Measurements from ENCODE around the gene LRRC26. TPM values are rescaled to one million over a fixed set of nuclear protein-coding genes. Genes with fewer than 3 reads are reported as not detected.
"Not testable (repeated sequence)": the region's sequence is repeated elsewhere in the genome, so short reads cannot be mapped to it uniquely, and the experiment has no call there.

Gene LRRC26
- polyA plus RNA-seq, 1 donor = 12.0 TPM

DNA sequence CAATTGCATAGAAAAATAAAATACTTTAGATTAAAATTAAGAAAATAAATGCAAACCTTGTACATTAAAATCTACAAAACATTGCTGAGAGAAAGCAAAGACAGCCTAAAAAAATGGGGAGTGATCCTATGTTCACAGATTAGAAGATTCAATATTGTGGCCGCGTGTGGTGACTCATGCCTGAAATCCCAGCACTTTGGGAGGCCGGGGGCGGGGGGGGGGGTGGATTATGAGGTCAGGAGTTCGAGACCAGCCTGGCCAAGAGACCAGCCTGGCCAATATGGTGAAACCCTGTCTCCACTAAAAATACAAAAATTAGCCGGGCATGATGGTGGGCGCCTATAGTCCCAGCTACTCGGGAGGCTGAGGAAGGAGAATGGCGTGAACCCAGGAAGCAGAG lies 34.7 kb downstream of the LRRC26 start:
- peaks cover 52% of the 10 kb centered on the region for H3K27me3 ChIP-seq (ENCODE audit: control insufficient read depth, insufficient read depth, low read length)
- not testable (repeated sequence) for H3K4me3 ChIP-seq (ENCODE audit: low read length); DNase-seq; H3K27ac ChIP-seq (ENCODE audit: low read length); H3K4me1 ChIP-seq (ENCODE audit: control insufficient read depth, insufficient read depth, low read length); H3K36me3 ChIP-seq (ENCODE audit: control insufficient read depth, insufficient read depth, low read length)
- H3K9me3 ChIP-seq (ENCODE audit: control insufficient read depth, low read depth, low read length) = peaks cover 15% of the 10 kb centered on the region
- WGBS (ENCODE audit: insufficient coverage, low lambda C conversion rate) = no CpG with 5 or more reads among the region's 9 CpGs

DNA sequence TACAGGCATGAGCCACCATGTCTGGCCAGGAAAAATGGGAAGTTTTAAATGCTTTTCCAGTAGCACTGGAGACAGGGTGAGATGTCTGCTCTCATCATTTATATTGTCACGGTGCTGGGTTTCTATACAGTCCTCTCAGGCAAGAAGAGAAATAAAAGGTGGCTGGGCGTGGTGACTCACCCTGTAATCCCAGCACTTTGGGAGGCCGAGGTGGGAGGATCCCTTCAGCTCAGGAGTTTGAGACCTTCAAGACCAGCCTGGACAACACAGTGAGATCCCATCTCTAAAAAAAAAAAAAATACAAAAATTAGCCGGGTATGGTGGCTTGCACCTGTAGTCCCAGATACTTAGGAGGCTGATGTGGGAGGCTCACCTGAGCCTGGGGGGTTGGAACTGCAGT lies 35.7 kb downstream of the LRRC26 start:
- H3K27me3 ChIP-seq (ENCODE audit: control insufficient read depth, insufficient read depth, low read length) = peaks cover 43% of the 10 kb centered on the region
- WGBS (ENCODE audit: insufficient coverage, low lambda C conversion rate) = no CpG with 5 or more reads among the region's 4 CpGs
- H3K4me3 ChIP-seq (ENCODE audit: low read length) = no peak overlapping the region
- H3K27ac ChIP-seq (ENCODE audit: low read length) = no peak overlapping the region
- H3K36me3 ChIP-seq (ENCODE audit: control insufficient read depth, insufficient read depth, low read length) = no peaks in the 10 kb centered on the region
- H3K4me1 ChIP-seq (ENCODE audit: control insufficient read depth, insufficient read depth, low read length) = peaks cover 9% of the 10 kb centered on the region
- DNase-seq = no peak
- H3K9me3 ChIP-seq (ENCODE audit: control insufficient read depth, low read depth, low read length) = peaks cover 21% of the 10 kb centered on the region

- no peaks in the 10 kb centered on the region for H3K36me3 ChIP-seq (ENCODE audit: control insufficient read depth, insufficient read depth, low read length)
- H3K4me1 ChIP-seq (ENCODE audit: control insufficient read depth, insufficient read depth, low read length) = peaks cover 28% of the 10 kb centered on the region
- peaks cover 16% of the 10 kb centered on the region for H3K9me3 ChIP-seq (ENCODE audit: control insufficient read depth, low read depth, low read length)
- peak overlapping the region; percentile 66 for H3K4me3 ChIP-seq (ENCODE audit: low read length)
- peaks cover 7% of the 10 kb centered on the region for H3K27me3 ChIP-seq (ENCODE audit: control insufficient read depth, insufficient read depth, low read length)
- no peak overlapping the region for H3K27ac ChIP-seq (ENCODE audit: low read length)
- no peak for DNase-seq
- no CpG with 5 or more reads among the region's 58 CpGs for WGBS (ENCODE audit: insufficient coverage, low lambda C conversion rate)
Observed at GRCh38 chr9:137130176-137130755, 39.6 kb downstream of the LRRC26 start.

GRCh38 chr9:137129456-137130175 lies 40.2 kb downstream of the LRRC26 start:
- no peaks in the 10 kb centered on the region for H3K36me3 ChIP-seq (ENCODE audit: control insufficient read depth, insufficient read depth, low read length)
- WGBS (ENCODE audit: insufficient coverage, low lambda C conversion rate) = no CpG with 5 or more reads among the region's 86 CpGs
- H3K27me3 ChIP-seq (ENCODE audit: control insufficient read depth, insufficient read depth, low read length) = peaks cover 5% of the 10 kb centered on the region
- H3K4me3 ChIP-seq (ENCODE audit: low read length) = peak overlapping the region; percentile 66
- peaks cover 16% of the 10 kb centered on the region for H3K9me3 ChIP-seq (ENCODE audit: control insufficient read depth, low read depth, low read length)
- DNase-seq = peak; percentile 92 to 94
- peak overlapping the region; percentile 88 for H3K27ac ChIP-seq (ENCODE audit: low read length)
- H3K4me1 ChIP-seq (ENCODE audit: control insufficient read depth, insufficient read depth, low read length) = peaks cover 28% of the 10 kb centered on the region

DNA sequence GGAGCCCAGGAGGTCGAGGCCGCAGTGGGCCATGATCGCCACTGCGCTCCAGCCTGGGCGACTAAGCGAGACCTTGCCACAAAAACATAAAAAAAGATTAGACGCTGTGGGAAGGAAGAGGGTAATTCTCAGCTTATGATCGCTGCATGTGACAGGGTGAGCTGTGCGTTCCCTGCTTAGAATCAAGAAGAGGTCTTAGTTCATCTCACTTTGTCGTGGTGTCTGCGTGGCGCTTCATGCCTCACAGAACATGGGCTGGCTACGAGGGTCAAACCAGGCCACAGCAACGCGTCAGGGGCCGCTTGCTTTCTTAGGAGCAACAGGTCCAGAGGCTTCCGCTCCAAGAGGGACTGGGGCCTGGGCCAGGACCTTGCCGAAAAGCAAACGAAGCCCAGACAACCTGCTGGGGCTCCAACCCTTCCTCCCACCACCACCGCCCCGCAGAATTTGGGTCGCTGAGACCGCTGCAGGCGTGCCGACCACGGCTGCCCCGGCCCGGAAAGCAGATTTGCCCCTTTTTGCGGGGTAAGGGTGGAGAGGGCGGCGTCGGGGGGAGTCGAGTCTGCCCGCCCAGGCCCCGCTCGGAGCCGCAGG lies 40.9 kb downstream of the LRRC26 start:
- WGBS (ENCODE audit: insufficient coverage, low lambda C conversion rate) = 12% methylated on average over 5 of the region's 37 CpGs
- Histone ChIP-seq H3K27ac (ENCODE audit: low read length) (peak overlapping the region; percentile 88), H3K9me3 (ENCODE audit: control insufficient read depth, low read depth, low read length) (peaks cover 16% of the 10 kb centered on the region), H3K4me1 (ENCODE audit: control insufficient read depth, insufficient read depth, low read length) (peaks cover 28% of the 10 kb centered on the region), H3K27me3 (ENCODE audit: control insufficient read depth, insufficient read depth, low read length) (peaks cover 3% of the 10 kb centered on the region), H3K4me3 (ENCODE audit: low read length) (peak overlapping the region; percentile 66), H3K36me3 (ENCODE audit: control insufficient read depth, insufficient read depth, low read length) (no peaks in the 10 kb centered on the region)
- DNase-seq = peak; percentile 45 to 76

DNA sequence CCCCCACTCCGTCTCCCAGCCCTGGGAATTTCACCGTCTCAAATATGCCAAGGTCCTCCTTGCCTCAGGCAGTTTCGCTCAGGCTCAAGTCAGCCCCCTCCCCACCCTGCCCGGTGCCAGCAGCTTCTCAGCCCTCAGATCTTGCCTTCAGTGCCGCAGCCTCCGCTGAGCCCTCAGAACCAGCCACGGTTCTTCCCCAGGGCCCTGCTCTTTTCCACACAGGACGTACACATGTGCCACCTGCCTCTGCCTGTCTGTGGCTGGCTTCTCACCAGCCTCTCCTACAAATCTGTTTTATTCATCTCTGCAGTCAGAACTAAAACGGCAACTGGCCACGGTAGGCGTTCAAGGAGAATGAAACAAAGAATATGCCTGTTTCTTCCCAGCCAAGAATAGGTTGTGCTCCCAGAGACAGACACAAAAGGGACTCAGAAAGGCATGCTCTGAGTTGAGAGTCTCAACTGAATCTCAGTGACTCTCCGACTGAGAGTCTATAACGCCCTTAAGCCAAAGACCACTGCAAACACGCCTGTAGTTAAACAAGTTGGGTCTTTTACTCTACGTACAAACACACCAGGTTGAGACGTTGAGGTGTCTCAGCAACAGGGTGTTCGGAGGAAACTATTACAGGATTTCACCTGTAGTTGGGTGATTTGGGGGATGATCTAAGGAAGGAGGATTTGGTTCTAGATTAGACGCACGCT lies 41.5 kb downstream of the LRRC26 start:
- peak overlapping the region; percentile 88 for H3K27ac ChIP-seq (ENCODE audit: low read length)
- no peak for DNase-seq
- H3K9me3 ChIP-seq (ENCODE audit: control insufficient read depth, low read depth, low read length) = peaks cover 15% of the 10 kb centered on the region
- 18% methylated on average over 2 of the region's 19 CpGs for WGBS (ENCODE audit: insufficient coverage, low lambda C conversion rate)
- H3K4me3 ChIP-seq (ENCODE audit: low read length) = peak overlapping the region; percentile 66
- H3K4me1 ChIP-seq (ENCODE audit: control insufficient read depth, insufficient read depth, low read length) = peaks cover 28% of the 10 kb centered on the region
- H3K27me3 ChIP-seq (ENCODE audit: control insufficient read depth, insufficient read depth, low read length) = peaks cover 3% of the 10 kb centered on the region
- no peaks in the 10 kb centered on the region for H3K36me3 ChIP-seq (ENCODE audit: control insufficient read depth, insufficient read depth, low read length)

DNA sequence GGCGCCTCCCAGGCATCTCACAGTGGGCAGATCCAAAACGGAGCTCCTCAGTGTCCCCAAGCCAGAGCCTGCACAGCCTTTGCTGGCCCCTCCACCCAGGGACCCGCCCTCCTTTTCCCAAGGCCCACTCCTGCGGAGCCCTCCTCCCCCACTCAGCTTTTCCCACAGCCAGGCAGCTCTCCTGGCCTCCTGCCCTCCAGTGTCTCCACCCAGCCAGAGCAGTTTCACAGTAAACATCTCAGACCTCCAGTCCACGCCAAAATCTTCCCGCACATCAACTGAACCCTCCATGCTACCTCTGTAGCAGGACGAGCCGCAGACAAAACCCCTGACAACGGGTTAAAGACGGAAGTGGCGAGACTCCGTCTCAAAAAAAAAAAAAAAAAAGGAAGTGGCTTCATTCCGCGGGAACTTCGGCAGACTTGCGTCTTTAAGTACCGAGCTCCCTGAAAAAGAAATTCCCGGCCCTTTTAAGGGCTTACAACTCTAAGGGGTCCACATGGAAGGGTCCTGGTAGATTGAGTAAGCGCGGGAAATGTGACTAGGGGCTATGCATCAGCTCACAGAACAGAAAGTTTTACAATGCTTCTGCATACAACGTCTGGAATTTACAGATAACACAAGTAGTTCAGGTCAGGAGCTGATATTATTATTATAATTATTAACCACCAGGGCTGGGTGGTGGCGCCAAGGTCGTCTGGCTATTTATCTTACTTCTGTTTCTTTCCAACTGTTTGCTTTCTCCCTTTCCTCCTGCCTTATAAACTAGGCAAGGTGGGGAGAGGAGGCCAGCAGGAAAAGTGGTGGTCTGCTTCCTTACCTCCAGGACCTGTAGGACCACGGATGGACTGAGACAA lies 42.3 kb downstream of the LRRC26 start:
- peak overlapping the region; percentile 66 for H3K4me3 ChIP-seq (ENCODE audit: low read length)
- peaks cover 12% of the 10 kb centered on the region for H3K9me3 ChIP-seq (ENCODE audit: control insufficient read depth, low read depth, low read length)
- H3K27me3 ChIP-seq (ENCODE audit: control insufficient read depth, insufficient read depth, low read length) = peaks cover under 1% of the 10 kb centered on the region
- peak overlapping the region; percentile 88 for H3K27ac ChIP-seq (ENCODE audit: low read length)
- H3K4me1 ChIP-seq (ENCODE audit: control insufficient read depth, insufficient read depth, low read length) = peaks cover 28% of the 10 kb centered on the region
- no CpG with 5 or more reads among the region's 24 CpGs for WGBS (ENCODE audit: insufficient coverage, low lambda C conversion rate)
- no peaks in the 10 kb centered on the region for H3K36me3 ChIP-seq (ENCODE audit: control insufficient read depth, insufficient read depth, low read length)
- DNase-seq = peak; percentile 50 to 85

DNA sequence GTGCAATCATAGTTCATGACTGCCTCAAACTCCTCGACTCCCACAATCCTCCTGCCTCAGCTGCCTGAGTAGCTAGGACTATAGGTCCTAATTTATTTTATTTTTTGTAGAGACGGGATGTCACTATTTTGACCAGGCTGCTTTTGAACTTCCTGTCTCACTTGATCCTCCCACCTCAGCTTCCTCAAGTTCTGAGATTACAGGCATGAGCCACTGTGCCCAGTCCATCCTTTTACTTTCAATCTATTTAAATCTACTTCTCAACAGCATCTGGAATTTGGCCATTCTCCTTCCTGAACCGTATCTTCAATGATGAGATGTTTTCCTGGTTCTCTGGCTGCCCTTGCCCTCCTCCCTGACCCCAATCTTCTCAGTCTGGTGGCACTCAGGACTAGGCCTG lies 43.1 kb downstream of the LRRC26 start:
- H3K36me3 ChIP-seq (ENCODE audit: control insufficient read depth, insufficient read depth, low read length) = no peaks in the 10 kb centered on the region
- peaks cover 12% of the 10 kb centered on the region for H3K9me3 ChIP-seq (ENCODE audit: control insufficient read depth, low read depth, low read length)
- DNase-seq = peak in 1 of 2 donors; percentile 39
- H3K27me3 ChIP-seq (ENCODE audit: control insufficient read depth, insufficient read depth, low read length) = no peaks in the 10 kb centered on the region
- peak overlapping the region; percentile 66 for H3K4me3 ChIP-seq (ENCODE audit: low read length)
- H3K27ac ChIP-seq (ENCODE audit: low read length) = peak overlapping the region; percentile 88
- peaks cover 28% of the 10 kb centered on the region for H3K4me1 ChIP-seq (ENCODE audit: control insufficient read depth, insufficient read depth, low read length)
- WGBS (ENCODE audit: insufficient coverage, low lambda C conversion rate) = no CpG with 5 or more reads among the region's 3 CpGs

DNA sequence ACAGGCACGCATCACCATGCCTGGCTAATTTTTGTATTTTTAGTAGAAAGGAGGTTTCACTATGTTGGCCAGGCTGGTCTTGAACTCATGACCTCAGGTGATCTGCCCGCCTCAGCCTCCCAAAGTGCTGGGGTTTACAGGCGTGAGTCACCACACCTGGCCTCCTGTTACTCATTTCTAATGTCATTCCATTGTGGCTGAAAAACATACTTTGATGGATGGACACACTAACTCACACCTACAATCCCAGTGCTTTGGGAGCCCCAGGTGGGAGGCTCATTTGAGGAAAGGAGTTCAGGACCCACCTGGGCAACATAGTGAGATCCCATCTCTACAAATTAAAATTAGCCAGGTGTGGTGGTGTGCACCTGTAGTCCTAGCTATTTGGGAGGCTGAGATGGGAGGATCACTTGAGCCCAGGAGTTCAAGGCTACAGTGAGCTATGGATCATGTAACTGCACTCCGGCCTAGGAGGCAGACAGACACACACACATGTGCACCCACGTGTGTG lies 45.8 kb downstream of the LRRC26 start:
- H3K4me1 ChIP-seq (ENCODE audit: control insufficient read depth, insufficient read depth, low read length) = peaks cover 24% of the 10 kb centered on the region
- H3K9me3 ChIP-seq (ENCODE audit: control insufficient read depth, low read depth, low read length); H3K27ac ChIP-seq (ENCODE audit: low read length); H3K4me3 ChIP-seq (ENCODE audit: low read length); H3K27me3 ChIP-seq (ENCODE audit: control insufficient read depth, insufficient read depth, low read length); H3K36me3 ChIP-seq (ENCODE audit: control insufficient read depth, insufficient read depth, low read length); DNase-seq: not testable (repeated sequence)
- no CpG with 5 or more reads among the region's 5 CpGs for WGBS (ENCODE audit: insufficient coverage, low lambda C conversion rate)
